Measurements from ENCODE around the gene MAML2. TPM values are rescaled to one million over a fixed set of nuclear protein-coding genes. Genes with fewer than 3 reads are reported as not detected.
A peak's percentile ranks its signal among the peaks of the same experiment; 100 is the strongest.

The MAML2 gene
- total and polyA plus RNA-seq, 2 of the 13 experiments (the other 11 are each of a cell fraction or from before 2014, with no cell fraction given): 2.3 to 25.9 TPM

- TF ChIP-seq ARID5B (CRISPR knock-in tag; IDR thresholded peaks at IDR 0.05) (peak; percentile 93), ZBTB43 (CRISPR knock-in tag; conservative IDR thresholded peaks at IDR 0.05) (peak; percentile 62; the same call in 1 of the 2 replicates), PATZ1 (CRISPR knock-in tag; IDR thresholded peaks at IDR 0.05) (0 out of 2 replicates have a peak, but pooled peaks have one; percentile 19), NR2C2 (CRISPR knock-in tag; IDR thresholded peaks at IDR 0.05; ENCODE audit: borderline replicate concordance) (peak; percentile 63), IKZF5 (CRISPR knock-in tag; IDR thresholded peaks at IDR 0.05) (peak; percentile 52; the same call in 1 of the 2 replicates), DRAP1 (CRISPR knock-in tag; IDR thresholded peaks at IDR 0.05) (peak; percentile 10; the same call in 1 of the 2 replicates), NFAT5 (CRISPR knock-in tag; IDR thresholded peaks at IDR 0.05) (no peak), HMG20A (CRISPR knock-in tag; IDR thresholded peaks at IDR 0.05; ENCODE audit: borderline replicate concordance) (peak; percentile 68; the same call in 1 of the 2 replicates), JUN (CRISPR knock-in tag; IDR thresholded peaks at IDR 0.05) (no peak), HNF4A (CRISPR knock-in tag; IDR thresholded peaks at IDR 0.05) (peak; percentile 94), ZGPAT (CRISPR knock-in tag; IDR thresholded peaks at IDR 0.05) (peak; percentile 68), CEBPG (CRISPR knock-in tag; IDR thresholded peaks at IDR 0.05) (peak; percentile 78)
Measured at GRCh38 chr11:96332126-96332771, 10.7 kb downstream of the MAML2 start (continued).
